ENCODE results near the gene CYSTM1.

GRCh38 chr5:140205216-140205615, 30.2 kb downstream of the CYSTM1 start:
- no peak for TF ChIP-seq CTCF (IDR thresholded peaks at IDR 0.05)
- TF ChIP-seq EZH2 (IDR thresholded peaks at IDR 0.05; ENCODE audit: borderline replicate concordance, insufficient read depth, low read depth, low read length, poor library complexity, severe bottlenecking) = no peak

Measured in B cell (primary cell).